Urinary bladder (tissue), 4 donors: Measurements from ENCODE around the gene POP4. TPM values are rescaled to one million over a fixed set of nuclear protein-coding genes. Genes with fewer than 3 reads are reported as not detected.

Experiments used
- DNase-seq: peaks from one replicate; pipeline ENCODE4 v3.0.0-alpha.2; 2015; ENCODE audit errors: extremely low spot score
- H3K27ac ChIP-seq: one replicate; pipeline ENCODE4 v1.5.1; 2013; ENCODE audit warnings: low read depth, mild to moderate bottlenecking, moderate library complexity
- H3K36me3 ChIP-seq: one replicate; pipeline ENCODE4 v1.6.1; 2013; ENCODE audit warnings: mild to moderate bottlenecking, moderate library complexity; ENCODE audit not compliant: insufficient read depth
- H3K4me1 ChIP-seq: one replicate; pipeline ENCODE4 v1.6.1; 2013; ENCODE audit warnings: mild to moderate bottlenecking, moderate library complexity; ENCODE audit not compliant: insufficient read depth
- H3K4me3 ChIP-seq: one replicate; pipeline ENCODE4 v1.5.1; 2013; ENCODE audit warnings: low read depth, low read length
- WGBS: extraction: QIAGEN DNeasy Blood & Tissue Kit; methylation state at CpG from one replicate; pipeline ENCODE4 v1.1.7; 2013; 5-methylcytosine and 5-hydroxymethylcytosine counted together
- polyA plus RNA-seq: library from polyadenylated mRNA; stranded (reverse); fragments of 200-250 nt; gene quantifications from one replicate; pipeline ENCODE4 v1.2.3, GENCODE V29; 2013
- total RNA-seq: library from RNA; depleted of rRNA; stranded (reverse); fragments of >200 nt; gene quantifications from one replicate; pipeline ENCODE4 v1.2.3, GENCODE V29; 2014
- donor health status: healthy with polysubstance abuse.
- donor health status: healthy.

POP4 gene
- total and polyA plus RNA-seq, 2 donors: 66.9 to 82.4 TPM

DNA sequence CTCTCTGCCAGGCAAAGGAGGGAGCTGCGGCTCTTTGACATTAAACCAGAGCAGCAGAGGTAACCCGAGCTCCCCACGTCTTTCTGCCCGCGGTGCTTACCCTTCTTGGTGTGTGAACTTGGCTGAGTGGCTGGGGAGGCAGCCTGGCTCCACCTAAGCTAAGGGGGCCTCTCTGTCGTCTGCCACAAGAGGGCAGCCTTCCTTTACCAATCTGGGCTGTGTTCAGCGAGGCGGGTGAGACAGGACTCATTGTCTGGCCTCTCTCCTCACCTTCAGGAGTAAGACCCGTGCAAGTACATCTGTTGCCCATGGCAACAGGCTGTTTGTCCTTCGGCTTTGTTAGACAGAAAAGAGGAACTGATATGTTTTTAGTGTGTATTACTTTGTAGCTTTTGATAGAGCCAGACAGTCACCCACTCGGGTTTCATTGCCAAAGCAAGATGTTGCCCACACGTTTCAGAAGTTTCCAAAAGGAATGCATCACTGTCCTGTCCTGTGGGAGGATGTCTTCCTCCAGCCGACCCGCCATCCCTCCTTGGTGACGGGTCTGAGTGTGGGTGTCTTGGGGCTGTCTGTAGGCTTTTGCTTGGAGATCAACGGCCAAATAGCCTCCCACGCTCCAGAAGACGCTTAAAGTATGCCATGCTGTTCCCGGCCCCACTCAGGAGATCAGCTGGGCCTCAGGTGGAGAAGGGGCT lies 4.6 kb downstream of the POP4 start:
- Histone ChIP-seq H3K4me3 (no peak overlapping the region), H3K36me3 (peaks cover 1% of the 10 kb centered on the region), H3K4me1 (no peaks in the 10 kb centered on the region), H3K27ac (no peak overlapping the region)
- WGBS: 38% methylated on average over 19 of the region's 19 CpGs
- DNase-seq: peak; percentile 46

DNA sequence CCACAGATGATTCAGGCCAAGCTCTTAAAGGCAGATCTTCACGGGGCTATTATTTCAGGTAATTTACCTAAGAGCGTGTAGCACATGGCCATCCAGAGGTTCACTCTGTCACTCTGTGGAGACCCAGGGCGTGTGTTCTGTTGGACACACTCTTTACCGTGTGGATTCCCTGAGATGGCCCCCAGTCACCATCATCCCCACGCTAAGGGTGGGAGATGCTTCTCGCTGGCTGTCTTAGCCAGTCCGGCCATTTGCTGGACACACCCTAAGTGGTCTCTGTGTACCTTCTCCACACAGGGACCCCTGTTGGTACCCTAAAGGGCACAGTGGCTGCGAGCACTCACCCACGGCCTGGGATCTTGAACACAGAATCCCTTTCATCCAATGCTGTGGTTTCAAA lies 6.0 kb downstream of the POP4 start:
- Histone ChIP-seq H3K36me3 (peaks cover 1% of the 10 kb centered on the region), H3K27ac (no peak overlapping the region), H3K4me1 (no peaks in the 10 kb centered on the region), H3K4me3 (no peak overlapping the region)
- WGBS: 94% methylated on average over 9 of the region's 9 CpGs
- DNase-seq: no peak

DNA sequence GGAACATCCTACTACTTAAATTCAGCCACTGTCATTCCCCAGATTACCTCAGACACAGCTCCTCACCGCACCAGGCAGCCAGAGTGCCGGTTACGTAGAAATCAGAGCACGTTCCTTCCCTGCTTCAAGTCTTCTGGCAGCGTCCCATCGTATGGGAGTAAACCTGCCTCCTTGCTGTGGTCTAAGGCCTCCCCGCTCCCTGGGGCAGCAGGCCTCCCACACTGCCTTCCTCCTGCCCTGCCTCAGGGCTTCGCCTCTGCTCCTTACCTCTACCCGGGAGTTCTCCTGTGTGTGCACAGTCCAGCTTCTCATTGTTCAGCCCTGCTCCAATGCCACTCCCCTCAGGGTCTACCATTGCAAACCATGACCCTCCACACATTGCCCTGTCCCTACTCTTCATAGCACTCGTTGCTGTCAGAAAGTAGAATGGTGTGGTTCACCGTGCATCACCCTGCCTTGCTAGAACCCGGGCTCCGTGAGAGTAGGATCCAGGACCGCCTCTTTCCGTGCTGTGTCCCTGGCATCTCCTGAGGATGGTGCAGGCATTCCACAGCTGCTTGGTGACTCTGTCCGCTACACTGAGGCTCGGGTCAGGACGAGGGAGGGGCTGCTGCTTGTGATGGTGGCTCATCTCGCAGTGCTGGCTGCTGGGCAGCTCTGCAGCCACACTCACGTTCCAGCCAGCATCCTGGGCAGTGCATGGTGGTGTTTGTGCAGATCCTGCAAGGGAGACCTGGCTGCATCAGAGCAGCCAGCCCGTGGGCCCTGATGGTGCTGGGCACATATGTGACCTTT lies 6.9 kb downstream of the POP4 start:
- Histone ChIP-seq H3K36me3 (peaks cover 1% of the 10 kb centered on the region), H3K4me3 (no peak overlapping the region), H3K27ac (no peak overlapping the region), H3K4me1 (no peaks in the 10 kb centered on the region)
- WGBS: 94% methylated on average over 21 of the region's 21 CpGs
- DNase-seq: no peak

DNA sequence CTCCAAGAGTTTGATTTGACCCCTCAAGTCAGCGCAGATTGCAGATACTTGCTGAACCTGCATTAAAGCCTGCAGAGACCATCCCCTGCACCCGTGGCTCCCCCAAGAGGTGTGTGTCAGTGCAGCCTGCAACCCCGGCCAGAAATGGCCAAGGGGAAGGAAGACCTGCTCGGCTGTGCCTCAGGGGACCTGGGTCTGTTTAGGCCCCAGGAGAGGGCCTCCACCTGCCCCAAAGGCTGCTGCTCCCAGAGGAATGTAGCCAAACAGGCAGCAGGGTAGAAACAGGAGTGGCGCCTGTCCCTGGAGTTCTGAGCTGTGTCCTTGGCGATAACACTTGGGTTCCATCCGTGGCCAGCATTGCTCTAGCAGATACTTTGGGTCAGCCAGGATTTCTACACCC lies 8.0 kb downstream of the POP4 start:
- 88% methylated on average over 7 of the region's 7 CpGs for WGBS
- Histone ChIP-seq H3K4me3 (no peak overlapping the region), H3K4me1 (no peaks in the 10 kb centered on the region), H3K27ac (no peak overlapping the region), H3K36me3 (peaks cover 1% of the 10 kb centered on the region)
- DNase-seq: no peak

DNA sequence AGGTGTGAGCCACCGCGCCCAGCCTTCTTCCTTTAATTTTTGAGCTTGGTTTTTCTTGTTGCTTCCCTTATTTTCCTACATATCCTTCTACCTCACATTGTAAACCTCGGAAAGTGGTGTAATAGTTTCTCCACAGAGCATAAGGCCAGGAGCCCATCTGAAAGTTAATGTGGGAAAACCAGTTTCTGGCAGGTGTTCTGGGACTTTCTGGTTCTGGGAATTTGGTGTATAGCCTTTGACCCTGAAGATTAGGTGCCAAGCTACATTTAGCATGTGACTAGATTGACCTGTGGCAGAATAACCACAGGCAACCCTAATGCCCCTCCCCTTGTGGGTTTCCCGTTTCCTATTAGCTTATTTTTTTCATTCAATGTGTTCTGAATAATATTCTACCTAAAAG lies 8.7 kb downstream of the POP4 start:
- Histone ChIP-seq H3K4me3 (no peak overlapping the region), H3K36me3 (peaks cover 1% of the 10 kb centered on the region), H3K27ac (no peak overlapping the region), H3K4me1 (no peaks in the 10 kb centered on the region)
- DNase-seq: no peak
- 93% methylated on average over 4 of the region's 4 CpGs for WGBS

DNA sequence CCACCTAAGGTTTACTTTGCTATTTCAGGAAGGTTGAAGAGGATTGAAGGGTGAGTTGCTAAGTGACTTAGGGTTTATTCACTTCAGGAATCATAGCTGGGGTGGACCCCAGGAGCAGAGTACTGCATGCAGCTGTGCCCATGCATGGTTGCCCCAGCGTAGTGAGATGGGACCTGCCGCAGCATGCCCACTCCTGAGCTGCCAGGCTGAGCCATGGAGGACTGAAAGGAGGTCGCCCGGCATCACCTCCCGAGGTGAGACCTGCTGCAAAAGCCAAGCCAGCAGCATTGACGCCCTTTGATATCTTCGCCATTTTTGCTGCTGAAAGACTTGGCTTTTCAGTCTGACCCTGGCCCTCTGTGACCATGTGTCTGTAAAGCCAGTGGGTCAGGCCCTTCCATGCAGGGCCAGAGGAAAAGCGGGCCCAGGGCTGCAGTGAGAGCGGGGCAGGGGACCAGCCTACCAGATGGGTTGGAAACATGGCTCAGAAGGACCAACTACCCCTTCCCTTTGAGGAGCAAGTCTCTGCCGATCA lies 9.9 kb downstream of the POP4 start:
- no peak for DNase-seq
- Histone ChIP-seq H3K27ac (no peak overlapping the region), H3K36me3 (peaks cover 1% of the 10 kb centered on the region), H3K4me1 (no peaks in the 10 kb centered on the region), H3K4me3 (no peak overlapping the region)
- WGBS: 95% methylated on average over 10 of the region's 10 CpGs

DNA sequence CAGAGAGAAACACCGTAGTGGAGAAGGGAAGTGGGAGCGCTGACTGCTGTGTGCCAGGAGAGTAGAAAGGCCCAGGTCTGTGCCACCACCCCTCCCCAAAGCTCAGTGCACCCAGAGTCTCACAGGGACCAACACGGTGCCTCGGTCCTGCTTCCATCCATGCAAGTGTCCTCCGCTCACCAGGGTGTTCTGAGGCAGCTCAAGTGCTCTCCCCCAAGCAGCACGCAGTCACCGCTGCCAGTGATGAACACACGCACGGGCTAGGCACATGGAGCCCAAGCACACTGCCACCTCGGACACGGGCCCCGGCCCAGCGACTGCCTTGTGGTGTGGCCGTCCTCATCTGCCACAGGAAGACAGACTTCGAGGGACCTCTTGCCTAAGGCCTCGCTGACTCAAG lies 10.5 kb downstream of the POP4 start:
- WGBS: 85% methylated on average over 16 of the region's 16 CpGs
- H3K4me3 ChIP-seq: no peak overlapping the region
- H3K27ac ChIP-seq: no peak overlapping the region
- peaks cover 1% of the 10 kb centered on the region for H3K36me3 ChIP-seq
- H3K4me1 ChIP-seq: no peaks in the 10 kb centered on the region
- DNase-seq: no peak

DNA sequence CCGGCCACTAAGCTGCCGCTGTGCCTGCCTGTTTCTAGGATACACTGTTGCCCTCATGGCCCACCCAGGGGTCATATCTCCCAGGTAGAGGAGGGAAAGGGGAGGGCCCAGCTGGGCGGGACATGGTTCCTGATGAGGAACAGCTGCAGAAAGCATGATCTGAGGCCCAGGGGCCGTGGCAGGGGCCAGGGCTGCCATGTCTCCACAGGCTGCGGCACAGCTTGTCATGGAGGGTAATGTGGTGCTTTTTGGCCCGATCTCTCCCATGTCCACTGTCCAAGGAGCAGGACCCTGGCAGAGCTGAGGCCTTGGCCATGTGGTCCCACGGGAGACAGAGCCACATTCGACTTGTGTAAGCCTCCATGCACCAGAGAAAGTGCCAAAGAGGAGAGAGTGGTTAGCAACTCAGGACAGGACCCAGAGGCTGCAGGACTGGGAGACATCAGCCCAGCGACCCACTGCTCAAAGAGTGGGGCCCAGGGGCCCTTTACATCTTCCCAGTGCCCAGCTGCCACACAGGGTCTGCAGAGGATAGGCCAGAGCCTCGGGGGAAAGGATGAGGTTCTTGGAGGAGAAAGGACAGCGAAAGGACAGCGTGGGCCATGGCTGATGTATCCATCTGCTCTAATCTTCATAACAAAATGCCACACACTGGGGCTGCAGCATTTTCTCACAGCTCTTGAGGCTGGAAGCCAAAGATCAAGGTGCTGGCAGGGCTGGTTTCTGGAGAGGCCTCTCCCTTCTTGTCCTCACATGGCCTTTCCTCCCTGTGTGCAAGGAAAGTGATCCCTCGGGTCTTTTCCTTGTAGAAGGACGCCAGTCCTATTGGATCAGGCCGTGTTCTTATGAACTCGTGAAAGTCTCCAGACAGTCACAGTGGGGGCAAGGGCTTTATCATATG lies 11.5 kb downstream of the POP4 start:
- Histone ChIP-seq H3K36me3 (peaks cover 1% of the 10 kb centered on the region), H3K4me3 (no peak overlapping the region), H3K27ac (no peak overlapping the region), H3K4me1 (no peaks in the 10 kb centered on the region)
- 73% methylated on average over 16 of the region's 16 CpGs for WGBS
- no peak for DNase-seq

DNA sequence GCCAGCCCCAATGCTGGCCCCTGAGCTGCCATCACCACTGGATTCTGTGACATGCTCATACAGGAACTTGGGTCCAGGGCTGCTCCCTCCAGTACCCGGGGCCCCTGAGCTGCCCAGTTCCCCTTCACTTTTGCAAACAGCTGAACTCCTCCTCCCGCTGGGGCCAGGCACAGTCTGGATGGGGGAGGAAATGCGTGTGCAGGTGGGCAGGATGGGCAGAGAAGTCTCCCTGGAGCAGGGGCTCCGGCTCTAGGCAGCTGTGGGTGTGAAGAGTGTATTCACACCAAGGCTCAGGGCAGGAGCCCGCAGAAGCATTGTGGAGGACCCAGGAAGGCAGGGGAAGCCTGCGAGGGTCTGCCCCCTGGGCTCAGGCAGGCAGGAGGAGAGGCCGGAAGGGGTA lies 12.4 kb downstream of the POP4 start:
- H3K36me3 ChIP-seq: peaks cover 1% of the 10 kb centered on the region
- 82% methylated on average over 7 of the region's 7 CpGs for WGBS
- no peak overlapping the region for H3K4me3 ChIP-seq
- no peak overlapping the region for H3K27ac ChIP-seq
- no peaks in the 10 kb centered on the region for H3K4me1 ChIP-seq
- DNase-seq: no peak

DNA sequence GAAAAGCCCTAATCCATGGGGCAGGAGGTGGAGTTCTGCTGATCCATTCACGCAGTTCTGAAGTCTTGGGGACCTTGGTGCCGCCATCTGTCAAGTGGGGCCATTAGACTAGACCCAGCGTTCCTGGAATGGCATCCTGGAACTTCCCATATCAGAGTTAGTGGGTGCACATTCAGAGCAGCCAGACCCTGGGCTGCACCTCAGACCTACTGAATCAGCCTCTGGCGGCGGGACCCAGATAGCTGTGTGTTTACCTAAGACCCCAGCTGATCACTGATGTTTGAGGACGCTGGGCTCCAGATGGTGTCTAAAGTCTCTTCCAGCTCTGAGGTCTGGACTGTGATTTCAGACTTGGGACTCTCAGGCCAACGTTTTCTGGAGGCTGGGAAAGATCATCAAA lies 12.8 kb downstream of the POP4 start:
- no peak overlapping the region for H3K4me3 ChIP-seq
- no peaks in the 10 kb centered on the region for H3K4me1 ChIP-seq
- no peak for DNase-seq
- H3K36me3 ChIP-seq: peaks cover 1% of the 10 kb centered on the region
- WGBS: 41% methylated on average over 7 of the region's 7 CpGs
- no peak overlapping the region for H3K27ac ChIP-seq

DNA sequence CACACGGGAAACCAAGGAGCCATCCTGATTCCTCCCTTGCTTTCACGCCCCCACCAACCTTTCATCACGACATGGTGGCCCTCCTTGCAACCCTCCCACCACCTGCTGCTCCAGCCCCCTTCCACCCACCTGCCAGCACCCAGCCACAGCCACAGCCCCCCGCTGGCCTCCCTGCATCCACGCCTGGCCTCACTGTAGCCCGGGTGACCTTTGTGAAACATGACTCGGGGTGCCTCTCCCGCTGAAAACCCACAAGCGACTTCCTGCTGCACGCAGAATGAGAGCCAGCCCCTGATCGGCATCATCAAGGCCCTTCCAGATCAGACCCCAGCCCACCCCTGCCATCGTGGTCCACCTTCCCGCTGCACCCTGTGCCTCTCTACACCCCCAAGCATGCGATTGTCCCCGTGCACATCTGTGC lies 14.9 kb downstream of the POP4 start:
- Histone ChIP-seq H3K4me3 (no peak overlapping the region), H3K4me1 (no peaks in the 10 kb centered on the region), H3K36me3 (no peaks in the 10 kb centered on the region), H3K27ac (no peak overlapping the region)
- no peak for DNase-seq
- 56% methylated on average over 15 of the region's 15 CpGs for WGBS

DNA sequence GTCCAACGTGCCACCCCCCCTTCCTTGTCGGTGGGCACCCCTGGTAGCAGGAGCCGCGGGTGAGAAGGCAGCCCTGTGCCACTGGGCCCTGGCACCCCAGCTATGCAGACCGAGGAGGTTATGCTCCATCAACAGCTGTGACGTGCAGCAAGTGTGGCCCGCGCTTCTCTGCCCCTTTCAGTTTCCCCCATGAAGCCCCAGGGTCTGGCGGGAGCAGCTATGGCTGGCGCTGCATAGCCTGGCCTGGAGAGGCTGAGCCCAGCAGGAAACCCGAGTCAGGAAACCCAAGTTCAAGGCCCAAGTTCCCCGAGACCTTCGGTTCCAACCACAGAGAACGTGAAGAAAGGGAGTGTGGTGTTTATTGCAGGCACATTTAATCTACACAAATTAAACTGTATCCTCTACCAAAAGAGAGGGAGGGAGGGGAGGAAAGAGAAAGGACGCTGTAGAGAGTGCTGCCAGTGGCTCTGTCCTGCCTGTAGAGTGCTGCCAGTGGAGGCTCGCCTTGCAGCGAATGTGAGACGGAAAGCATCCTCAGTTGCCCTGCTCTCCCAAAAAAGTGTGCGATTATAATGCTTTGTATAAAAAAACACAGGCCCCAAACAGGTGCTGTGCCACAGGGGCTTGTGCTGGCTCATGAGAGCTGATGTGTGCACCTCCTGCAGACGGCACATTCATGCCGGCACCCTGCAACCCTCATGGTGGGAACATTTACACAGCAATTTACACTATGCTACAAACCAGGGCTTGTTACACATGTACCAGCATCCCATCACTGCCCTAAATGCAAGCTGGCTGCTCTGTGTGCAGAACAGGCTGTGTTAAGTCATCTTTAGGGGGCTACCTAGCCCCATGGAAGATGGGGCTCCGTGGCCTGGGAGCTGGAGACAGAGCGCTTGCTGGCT lies 16.3 kb downstream of the POP4 start:
- DNase-seq: no peak
- no peak overlapping the region for H3K4me3 ChIP-seq
- 75% methylated on average over 23 of the region's 23 CpGs for WGBS
- H3K4me1 ChIP-seq: no peaks in the 10 kb centered on the region
- no peak overlapping the region for H3K27ac ChIP-seq
- H3K36me3 ChIP-seq: no peaks in the 10 kb centered on the region
